ENCODE data around the gene MSL3B.
"Not testable (repeated sequence)": the region's sequence is repeated elsewhere in the genome, so short reads cannot be mapped to it uniquely, and the experiment has no call there.

The MSL3B gene

GRCh38 chr2:233867993-233868532, at the start of gene MSL3B:
Gene MSL3B, minus strand, starts transcription at chr2:233868386.
- DNase-seq (ENCODE audit: low spot score) = peak; percentile 95

- no peak for DNase-seq (ENCODE audit: low spot score)
Observed at GRCh38 chr2:233917116-233917515, 48.9 kb upstream of the MSL3B start, which contains the start of gene TRPM8. Gene TRPM8, plus strand, starts transcription at chr2:233917373. Its CDS starts 9,165 bp downstream, at chr2:233926538.

GRCh38 chr2:233915128-233915527, 46.9 kb upstream of the MSL3B start:
- peak; percentile 23 for DNase-seq (ENCODE audit: low spot score)

GRCh38 chr2:233912691-233913423, 44.7 kb upstream of the MSL3B start:
- peak; percentile 65 for DNase-seq (ENCODE audit: low spot score)

- DNase-seq (ENCODE audit: low spot score) = no peak
Observed at GRCh38 chr2:233907627-233908026, 39.4 kb upstream of the MSL3B start.

GRCh38 chr2:233905945-233906344, 37.8 kb upstream of the MSL3B start:
- no peak for DNase-seq (ENCODE audit: low spot score)

GRCh38 chr2:233901884-233902283, 33.7 kb upstream of the MSL3B start:
- no peak for DNase-seq (ENCODE audit: low spot score)

- no peak for DNase-seq (ENCODE audit: low spot score)
Observed at GRCh38 chr2:233901367-233901766, 33.2 kb upstream of the MSL3B start.

- not testable (repeated sequence) for DNase-seq (ENCODE audit: low spot score)
Observed at GRCh38 chr2:233896253-233896652, 28.1 kb upstream of the MSL3B start.

GRCh38 chr2:233892793-233893192, 24.6 kb upstream of the MSL3B start:
- DNase-seq (ENCODE audit: low spot score) = no peak

GRCh38 chr2:233882353-233882752, 14.2 kb upstream of the MSL3B start:
- DNase-seq (ENCODE audit: low spot score) = no peak

- not testable (repeated sequence) for DNase-seq (ENCODE audit: low spot score)
Observed at GRCh38 chr2:233872125-233872524, 3.9 kb upstream of the MSL3B start.

GRCh38 chr2:233871432-233871831, 3.2 kb upstream of the MSL3B start:
- no peak for DNase-seq (ENCODE audit: low spot score)

GRCh38 chr2:233866479-233866878, 1.7 kb downstream of the MSL3B start:
- no peak for DNase-seq (ENCODE audit: low spot score)

- no peak for DNase-seq (ENCODE audit: low spot score)
Observed at GRCh38 chr2:233865838-233866237, 2.3 kb downstream of the MSL3B start.

GRCh38 chr2:233862261-233862768, 5.9 kb downstream of the MSL3B start:
- DNase-seq (ENCODE audit: low spot score) = no peak

- no peak for DNase-seq (ENCODE audit: low spot score)
Observed at GRCh38 chr2:233858331-233858730, 9.9 kb downstream of the MSL3B start.

GRCh38 chr2:233857511-233858141, 10.6 kb downstream of the MSL3B start:
- peak; percentile 67 for DNase-seq (ENCODE audit: low spot score)

- DNase-seq (ENCODE audit: low spot score) = no peak
Observed at GRCh38 chr2:233856184-233856583, 12.0 kb downstream of the MSL3B start.

GRCh38 chr2:233855345-233855744, 12.8 kb downstream of the MSL3B start:
- no peak for DNase-seq (ENCODE audit: low spot score)

GRCh38 chr2:233854241-233854981, 13.8 kb downstream of the MSL3B start, which contains the start of gene HJURP:
Gene HJURP, minus strand, starts transcription at chr2:233854535. Its CDS starts 35 bp downstream, at chr2:233854500.
- peak; percentile 99 for DNase-seq (ENCODE audit: low spot score)

GRCh38 chr2:233853883-233854240, 14.3 kb downstream of the MSL3B start:
- DNase-seq (ENCODE audit: low spot score) = no peak

All from AG20443 (cell line).